Spleen (tissue), 7 donors: ENCODE data around the gene TAF1B.
A peak's percentile ranks its signal among the peaks of the same experiment; 100 is the strongest.

Experiments
- POLR2A ChIP-seq, 3 donors: fragments of 450-650 bp; IDR thresholded peaks; one replicate each; pipeline ENCODE4 v1.5.1; 2017; ENCODE audit warnings: antibody characterized with exemption in 3 of 3, mild to moderate bottlenecking in 1 of 3
- TF ChIP-seq, protein P1 (sequence below), 11 experiments: fragments of 200-600 bp in 7 of 11; fragments of 450-650 bp in 4 of 11; sonication (generic) in 4 of 11; IDR thresholded peaks in 8 of 11; conservative IDR thresholded peaks in 3 of 11; 1 replicate in 7 of 11; 2 replicates in 4 of 11; pipeline versions ENCODE4 v1.4.0 to v1.8.0; 2016 to 2021; ENCODE audit warnings: antibody characterized with exemption in 11 of 11, inconsistent platforms in 4 of 11, mild to moderate bottlenecking in 1 of 11
- donor health status: DM: no; HTN: no; CAD: no; lungs with moderate emphysema.
- donor health status: DM: no; HTN: no; CAD: no.
- donor health status: DM: no; HTN: no; CAD: no.

DNA sequence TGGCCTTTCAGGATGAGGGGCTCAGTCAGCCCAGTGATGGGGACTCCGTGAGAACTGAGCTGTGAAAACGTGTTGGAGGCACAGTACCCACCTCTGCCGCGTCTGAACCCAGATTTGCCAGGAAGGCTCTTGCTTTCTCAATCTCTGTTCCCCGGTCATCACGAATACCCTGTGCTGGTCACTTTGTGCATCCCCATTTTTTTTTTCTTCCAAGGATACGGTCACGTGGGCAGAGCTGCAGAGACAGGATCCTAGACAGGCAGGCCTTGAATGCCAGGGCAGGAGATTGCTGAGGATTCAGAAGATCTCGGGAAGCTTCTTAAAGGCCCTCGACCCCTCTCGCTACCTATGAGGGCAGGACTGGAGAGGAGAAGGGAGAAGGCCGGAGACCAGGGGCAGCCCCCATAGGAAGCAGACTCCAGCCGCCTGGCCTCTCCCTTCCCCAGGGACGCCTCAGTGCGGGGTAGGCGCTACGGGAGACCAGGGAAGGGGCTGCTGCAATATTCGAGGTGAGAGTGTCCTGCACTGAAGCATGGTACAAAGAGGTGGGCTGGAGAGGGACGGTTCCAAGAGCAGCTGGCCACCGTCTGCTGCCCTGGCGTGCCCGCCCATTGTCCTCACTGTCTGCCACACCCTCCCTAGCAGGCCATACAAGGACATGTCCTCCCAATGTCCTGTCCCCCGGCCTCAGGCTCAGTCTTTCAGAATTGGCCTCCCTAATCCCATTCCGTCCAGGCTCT is 29.0 kb upstream of the TAF1B start:
- TF ChIP-seq, protein P1, sequence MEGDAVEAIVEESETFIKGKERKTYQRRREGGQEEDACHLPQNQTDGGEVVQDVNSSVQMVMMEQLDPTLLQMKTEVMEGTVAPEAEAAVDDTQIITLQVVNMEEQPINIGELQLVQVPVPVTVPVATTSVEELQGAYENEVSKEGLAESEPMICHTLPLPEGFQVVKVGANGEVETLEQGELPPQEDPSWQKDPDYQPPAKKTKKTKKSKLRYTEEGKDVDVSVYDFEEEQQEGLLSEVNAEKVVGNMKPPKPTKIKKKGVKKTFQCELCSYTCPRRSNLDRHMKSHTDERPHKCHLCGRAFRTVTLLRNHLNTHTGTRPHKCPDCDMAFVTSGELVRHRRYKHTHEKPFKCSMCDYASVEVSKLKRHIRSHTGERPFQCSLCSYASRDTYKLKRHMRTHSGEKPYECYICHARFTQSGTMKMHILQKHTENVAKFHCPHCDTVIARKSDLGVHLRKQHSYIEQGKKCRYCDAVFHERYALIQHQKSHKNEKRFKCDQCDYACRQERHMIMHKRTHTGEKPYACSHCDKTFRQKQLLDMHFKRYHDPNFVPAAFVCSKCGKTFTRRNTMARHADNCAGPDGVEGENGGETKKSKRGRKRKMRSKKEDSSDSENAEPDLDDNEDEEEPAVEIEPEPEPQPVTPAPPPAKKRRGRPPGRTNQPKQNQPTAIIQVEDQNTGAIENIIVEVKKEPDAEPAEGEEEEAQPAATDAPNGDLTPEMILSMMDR (IDR thresholded peaks at IDR 0.05 in 8 of 11, conservative IDR thresholded peaks at IDR 0.05 in 3 of 11) = peak in 5 of 11 experiments; percentile 2 to 24 (median 10)
- TF ChIP-seq POLR2A (IDR thresholded peaks at IDR 0.05) = no peak
